Ovary (tissue), 9 donors: ENCODE data around the gene SIK2. TPM values are rescaled to one million over a fixed set of nuclear protein-coding genes. Genes with fewer than 3 reads are reported as not detected.

ENCODE experiments used
- DNase-seq, 5 donors: peaks; one replicate each; pipeline ENCODE4 v3.0.0-alpha.2; 2019 to 2020
- H3K27ac ChIP-seq, 2 donors: fragments of 200-600 bp; one replicate each; pipeline versions ENCODE4 v1.5.1 to v1.8.0; 2019 to 2022
- H3K27me3 ChIP-seq: fragments of 200-600 bp; one replicate; pipeline ENCODE4 v1.8.0; 2022
- H3K36me3 ChIP-seq: fragments of 200-600 bp; sonication (generic); one replicate; pipeline ENCODE4 v1.5.1; 2019
- H3K4me1 ChIP-seq: one replicate; pipeline ENCODE4 v1.8.1; 2013; ENCODE audit warnings: mild to moderate bottlenecking, moderate library complexity; ENCODE audit not compliant: insufficient read depth
- H3K4me3 ChIP-seq: fragments of 200-600 bp; sonication (generic); one replicate; pipeline ENCODE4 v1.5.1; 2017
- H3K9me3 ChIP-seq, 2 donors: fragments of 200-600 bp in 1 of 2; sonication (generic) in 1 of 2; one replicate each; pipeline versions ENCODE4 v1.5.1 to v1.8.1; 2013 to 2019; ENCODE audit warnings: mild to moderate bottlenecking in 1 of 2, moderate library complexity in 1 of 2
- CTCF ChIP-seq, 3 donors: fragments of 450-650 bp in 2 of 3; fragments of 200-600 bp in 1 of 3; IDR thresholded peaks; one replicate each; pipeline versions ENCODE4 v1.5.1 to v1.8.0; 2016 to 2022; ENCODE audit warnings: antibody characterized with exemption in 3 of 3, mild to moderate bottlenecking in 1 of 3
- EP300 ChIP-seq: sonication (generic); formaldehyde crosslinking; IDR thresholded peaks from one replicate; pipeline ENCODE4 v1.6.1; 2017; ENCODE audit warnings: antibody characterized with exemption
- POLR2A ChIP-seq: fragments of 450-650 bp; IDR thresholded peaks from one replicate; pipeline ENCODE4 v1.6.1; 2017; ENCODE audit warnings: antibody characterized with exemption, mild to moderate bottlenecking, moderate library complexity
- WGBS, 3 donors: extraction: QIAGEN DNeasy Blood & Tissue Kit in 1 of 3; methylation state at CpG; one replicate each; pipeline versions ENCODE4 v1.1.5 to v1.1.7; 2013 to 2017; 5-methylcytosine and 5-hydroxymethylcytosine counted together
- intact Hi-C, 4 donors: fragments of 100-400 bp; cut with DNase I; formaldehyde crosslinking; loops; one replicate each; pipeline versions ENCODE4 v1.11.0 to v1.15.1; 2022 to 2023
- polyA plus RNA-seq, 2 donors: library from polyadenylated mRNA; stranded (reverse); fragments of 200-250 nt in 1 of 2; fragments of 350-450 nt in 1 of 2; fragmentation: Illumina TruSeq in 1 of 2; extraction: RNeasy Lipid Tissue Mini Kit (QIAGEN cat#74804) in 1 of 2; gene quantifications; one replicate each; pipeline ENCODE4 v1.2.3, GENCODE V29; 2013 to 2014
- total RNA-seq, 7 donors: library from RNA; depleted of rRNA in 2 of 7; stranded (reverse); fragments of >200 nt in 2 of 7; fragmentation: NEBNext Ultra II Directional in 3 of 7; extraction: Animal tissue kit (Norgen Biotek cat#: 25700) in 3 of 7; gene quantifications; one replicate each; pipeline versions ENCODE4 v1.1.0 to v1.2.4, GENCODE V29; 2016 to 2023
- donor health status: DM: no; HTN: no; CAD: no; lungs with moderate emphysema.
- donor health status: DM: no; HTN: no; CAD: no.
- donor health status: Bipolar disorder and iron deficiency.
- donor health status: DM: yes; HTN: yes; CAD: no.
- donor health status: DM: no; HTN: no; CAD: no.
- donor health status: DM: yes; HTN: yes; CAD: no.

SIK2 gene
- total and polyA plus RNA-seq, 9 donors: 13.7 to 50.5 (median 26.8) TPM

GRCh38 chr11:111668980-111669379, 66.7 kb downstream of the SIK2 start:
- Histone ChIP-seq H3K4me1 (peaks cover 2% of the 10 kb centered on the region), H3K4me3 (no peak overlapping the region), H3K9me3 (no peaks in the 10 kb centered on the region), H3K36me3 (no peaks in the 10 kb centered on the region), H3K27ac (no peak overlapping the region), H3K27me3 (no peaks in the 10 kb centered on the region)
- TF ChIP-seq POLR2A (no peak), CTCF (IDR thresholded peaks at IDR 0.05) (no peak), EP300 (no peak)
- intact Hi-C loops: no loop called here
- no peak for DNase-seq
- 89 to 93% (median 89%) methylated on average over 1 of the region's 1 CpG for WGBS, 3 donors

GRCh38 chr11:111671383-111671782, 69.1 kb downstream of the SIK2 start:
- WGBS, 3 donors: 92 to 100% (median 100%) methylated on average over 1 of the region's 1 CpG
- DNase-seq: no peak
- Histone ChIP-seq H3K4me3 (no peak overlapping the region), H3K27ac (no peak overlapping the region), H3K4me1 (no peaks in the 10 kb centered on the region), H3K36me3 (no peaks in the 10 kb centered on the region), H3K9me3 (no peaks in the 10 kb centered on the region), H3K27me3 (no peaks in the 10 kb centered on the region)
- no peak for TF ChIP-seq EP300
- TF ChIP-seq POLR2A: no peak
- no peak for TF ChIP-seq CTCF (IDR thresholded peaks at IDR 0.05)
- intact Hi-C loops: no loop called here

- intact Hi-C loops: no loop called here
- H3K9me3 ChIP-seq: no peaks in the 10 kb centered on the region
- no peak for DNase-seq
- 96 to 100% (median 99%) methylated on average over 1 of the region's 1 CpG for WGBS, 3 donors
- no peaks in the 10 kb centered on the region for H3K27me3 ChIP-seq
- H3K4me1 ChIP-seq: no peaks in the 10 kb centered on the region
- no peak overlapping the region for H3K4me3 ChIP-seq
- H3K36me3 ChIP-seq: no peaks in the 10 kb centered on the region
- TF ChIP-seq POLR2A (no peak), EP300 (no peak), CTCF (IDR thresholded peaks at IDR 0.05) (no peak)
- H3K27ac ChIP-seq: no peak overlapping the region
These were observed 70.7 kb downstream of the SIK2 start for GRCh38 chr11:111672949-111673348.

GRCh38 chr11:111674941-111675340, 72.7 kb downstream of the SIK2 start:
- DNase-seq: no peak
- WGBS, 3 donors: 86 to 97% (median 94%) methylated on average over 1 of the region's 1 CpG
- Histone ChIP-seq H3K4me3 (no peak overlapping the region), H3K27ac (no peak overlapping the region), H3K27me3 (no peaks in the 10 kb centered on the region), H3K4me1 (no peaks in the 10 kb centered on the region), H3K36me3 (no peaks in the 10 kb centered on the region), H3K9me3 (no peaks in the 10 kb centered on the region)
- intact Hi-C loops: no loop called here
- TF ChIP-seq POLR2A (no peak), CTCF (IDR thresholded peaks at IDR 0.05) (no peak), EP300 (no peak)

- DNase-seq: no peak
- Histone ChIP-seq H3K27ac (no peak overlapping the region), H3K9me3 (no peaks in the 10 kb centered on the region), H3K27me3 (no peaks in the 10 kb centered on the region), H3K4me3 (no peak overlapping the region), H3K4me1 (no peaks in the 10 kb centered on the region), H3K36me3 (no peaks in the 10 kb centered on the region)
- TF ChIP-seq POLR2A (no peak), EP300 (no peak), CTCF (IDR thresholded peaks at IDR 0.05) (no peak)
- 93 to 95% (median 95%) methylated on average over 2 of the region's 2 CpGs for WGBS, 3 donors
- intact Hi-C loops: no loop called here
These were observed 73.6 kb downstream of the SIK2 start for GRCh38 chr11:111675891-111676290.
